NAMALWA (cell line): ENCODE measurements around the gene ARHGAP26.
"Not testable (repeated sequence)": the region's sequence is repeated elsewhere in the genome, so short reads cannot be mapped to it uniquely, and the experiment has no call there.

ENCODE experiments used
- DNase-seq: peaks from one replicate; pipeline ENCODE4 v3.0.0-alpha.2; 2015; ENCODE audit warnings: low spot score

The ARHGAP26 gene

DNA sequence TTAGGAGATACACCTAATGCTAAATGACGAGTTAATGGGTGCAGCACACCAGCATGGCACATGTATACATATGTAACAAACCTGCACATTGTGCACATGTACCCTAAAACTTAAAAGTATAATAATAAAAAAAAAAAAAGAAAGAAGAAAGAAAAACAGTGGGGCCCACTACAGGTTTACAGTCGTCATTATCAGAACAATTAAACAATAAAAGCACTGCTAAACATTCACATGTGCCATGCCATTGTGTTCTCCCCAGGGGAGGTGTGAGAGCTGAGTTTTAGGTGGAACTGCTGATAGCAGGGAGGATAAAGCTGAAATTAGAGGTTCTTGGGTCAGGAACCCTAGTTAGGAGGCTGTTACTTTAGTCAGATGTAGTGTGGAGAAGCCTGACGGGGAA is 348.6 kb downstream of the ARHGAP26 start:
- DNase-seq: not testable (repeated sequence)

DNA sequence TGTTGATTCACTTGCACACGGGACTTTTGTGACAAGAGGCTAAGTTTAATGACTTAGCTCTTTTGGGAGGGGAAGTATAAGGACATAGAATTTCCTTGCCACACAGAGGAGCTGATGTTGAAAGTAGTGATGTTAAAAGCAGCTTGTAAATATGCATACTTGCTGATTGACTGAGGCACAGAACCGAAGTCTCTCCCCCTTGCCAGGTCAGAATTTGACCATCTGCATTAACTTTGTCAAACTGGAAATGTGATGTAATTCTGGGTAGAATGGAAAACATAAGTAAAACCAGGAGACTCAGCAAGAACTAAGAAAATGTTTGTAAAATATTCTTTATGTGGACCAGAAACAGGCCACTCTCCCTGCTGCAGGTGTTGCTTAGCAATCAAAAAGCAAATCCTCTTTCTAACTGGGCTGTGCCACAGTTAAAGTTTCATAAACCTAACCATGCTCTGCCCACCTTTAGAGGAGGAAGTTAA is 349.2 kb downstream of the ARHGAP26 start:
- DNase-seq: no peak

DNA sequence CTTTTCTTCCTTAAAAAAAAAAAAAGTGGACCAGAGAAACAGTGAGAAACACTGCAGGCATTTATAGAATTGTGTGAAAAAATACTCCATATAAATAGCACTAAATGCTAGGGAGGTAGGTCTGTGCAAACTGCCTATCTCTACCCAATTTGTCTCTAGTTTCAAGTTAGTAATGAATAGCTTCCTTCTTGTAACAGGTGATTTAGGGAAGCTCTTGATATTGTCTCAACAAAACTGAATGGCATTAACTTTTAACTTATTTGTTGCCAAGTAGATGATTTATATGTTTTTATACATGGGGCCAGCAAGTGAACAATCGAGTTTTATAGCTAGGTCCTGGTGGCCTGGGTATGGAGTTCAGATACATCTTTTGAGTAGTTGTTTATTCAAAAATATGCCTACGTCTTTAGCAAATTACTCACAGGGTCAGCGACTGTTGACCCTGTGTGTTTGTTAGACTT is 349.7 kb downstream of the ARHGAP26 start:
- DNase-seq: no peak

- no peak for DNase-seq
Measured at GRCh38 chr5:143120460-143121134, 350.4 kb downstream of the ARHGAP26 start.

GRCh38 chr5:143121135-143121475 is 350.9 kb downstream of the ARHGAP26 start:
- DNase-seq: no peak

- no peak for DNase-seq
Measured at GRCh38 chr5:143124593-143124992, 354.4 kb downstream of the ARHGAP26 start.

DNA sequence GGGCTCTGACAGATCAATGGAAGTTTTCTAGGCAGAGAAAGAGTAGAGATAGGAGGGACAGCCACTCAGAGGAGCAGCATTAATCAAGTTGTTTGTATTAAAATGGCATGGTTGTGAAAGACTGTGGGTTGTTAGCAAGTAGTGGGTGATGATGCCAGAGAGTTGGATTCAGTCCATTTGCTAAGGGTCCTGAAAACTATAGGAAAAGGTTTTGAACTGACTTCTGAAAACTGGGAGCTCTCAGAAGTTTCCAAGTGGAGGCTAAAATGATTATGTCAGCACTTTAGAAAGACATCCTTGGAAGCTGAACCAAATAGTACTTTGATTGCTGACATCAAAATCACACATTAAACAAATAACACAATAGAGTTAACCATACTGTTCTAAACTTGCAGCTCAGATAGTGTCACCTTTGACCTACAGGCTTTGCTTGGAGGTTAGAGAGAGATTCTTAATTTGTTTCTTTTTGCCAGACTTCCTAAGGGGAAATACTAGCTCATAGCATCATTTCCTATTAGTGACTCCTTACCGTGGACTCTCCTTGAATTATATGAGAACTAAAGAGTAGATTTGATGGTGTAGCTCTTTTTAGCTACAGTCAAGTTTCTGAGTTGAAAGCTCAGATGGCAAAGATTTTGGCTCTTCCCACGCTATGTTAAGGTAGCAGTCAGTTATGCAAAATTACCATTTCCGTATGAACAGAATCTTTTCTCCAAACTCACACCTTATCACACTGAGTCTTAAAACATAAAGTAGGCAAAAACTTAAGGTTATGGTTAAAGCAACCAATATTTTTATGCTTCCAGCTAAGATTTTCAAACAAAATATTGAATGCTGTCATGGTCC is 356.2 kb downstream of the ARHGAP26 start:
- no peak for DNase-seq

DNA sequence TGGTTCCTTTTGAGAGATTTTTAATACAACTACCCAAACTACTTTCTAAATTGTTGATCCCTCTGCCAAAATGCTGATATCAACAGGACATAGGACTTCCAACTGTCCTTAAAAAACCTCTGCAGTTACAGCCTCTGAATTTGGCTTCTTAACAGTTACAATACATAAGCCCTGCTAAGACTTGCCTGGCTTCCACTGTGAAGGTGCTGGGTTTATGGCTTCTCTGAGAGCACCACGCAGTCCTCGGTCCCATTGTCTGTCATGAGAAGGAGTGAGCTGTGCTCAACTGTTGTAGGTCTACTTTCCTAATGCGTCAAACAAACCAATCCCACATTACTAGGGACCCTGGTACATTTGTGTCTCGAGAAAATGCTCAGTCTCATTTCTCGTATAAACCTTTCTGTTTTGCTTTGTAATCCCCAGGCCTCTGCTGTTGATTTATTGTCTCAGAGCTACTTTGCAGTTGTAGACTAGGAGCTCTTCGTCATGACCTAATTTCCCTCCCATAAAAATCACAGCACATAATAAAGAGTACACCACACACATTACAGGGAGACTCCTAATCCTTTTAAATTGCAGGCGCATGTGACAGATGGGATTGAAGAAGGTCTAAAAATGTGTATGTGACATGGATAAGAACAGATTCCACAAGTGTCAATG is 358.4 kb downstream of the ARHGAP26 start:
- no peak for DNase-seq

DNA sequence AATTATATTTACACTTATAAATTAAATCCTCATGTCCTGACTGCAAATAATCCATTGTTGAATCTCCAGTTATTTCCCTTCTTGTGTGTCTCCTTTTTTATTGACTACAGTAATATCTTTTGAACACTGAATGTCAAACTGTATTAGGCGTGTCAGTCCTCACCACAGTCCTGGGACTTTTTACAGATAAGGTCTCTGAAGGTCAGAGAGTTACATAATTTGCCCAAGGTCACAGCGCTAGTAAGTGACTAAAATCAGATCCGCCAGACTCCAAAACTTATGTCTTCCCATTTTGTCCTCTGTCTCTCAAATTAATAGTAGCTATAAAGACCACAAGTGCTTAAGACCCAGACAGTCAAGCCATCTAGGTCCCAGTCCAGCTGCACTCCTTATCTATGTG is 359.0 kb downstream of the ARHGAP26 start:
- DNase-seq: no peak

DNA sequence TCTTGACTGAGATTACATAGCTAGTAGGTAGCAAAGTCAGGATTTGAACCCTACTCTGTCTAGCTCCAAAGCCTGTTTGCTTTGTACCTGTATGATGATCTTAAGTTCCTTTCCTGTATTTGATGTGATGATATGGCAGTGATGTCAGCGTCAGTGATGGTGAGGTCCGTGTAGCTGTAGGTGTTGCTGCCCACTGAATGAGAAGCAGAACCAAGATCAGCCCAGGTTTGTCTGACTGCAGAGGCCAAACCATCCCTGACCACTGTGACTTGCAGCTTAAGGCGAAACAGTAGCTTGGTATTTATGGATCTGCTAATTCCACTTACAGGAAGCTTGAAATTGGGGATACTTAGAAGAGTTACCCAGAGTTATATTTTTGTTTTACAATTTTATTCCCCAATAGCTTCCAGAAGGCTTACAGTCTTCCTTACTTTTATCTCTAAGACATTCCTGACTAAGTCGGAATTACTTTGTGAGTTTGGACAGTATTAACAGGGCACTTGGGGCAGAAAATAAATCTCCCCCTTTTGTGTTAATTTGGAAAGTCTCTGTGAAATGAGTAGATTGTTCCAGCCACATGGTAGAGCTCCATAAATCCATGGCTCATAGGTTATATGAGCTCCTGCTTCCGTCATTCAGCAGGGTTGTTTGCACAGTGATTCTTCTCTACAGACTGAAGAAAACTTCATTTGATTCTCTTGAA is 359.9 kb downstream of the ARHGAP26 start:
- DNase-seq: no peak

DNA sequence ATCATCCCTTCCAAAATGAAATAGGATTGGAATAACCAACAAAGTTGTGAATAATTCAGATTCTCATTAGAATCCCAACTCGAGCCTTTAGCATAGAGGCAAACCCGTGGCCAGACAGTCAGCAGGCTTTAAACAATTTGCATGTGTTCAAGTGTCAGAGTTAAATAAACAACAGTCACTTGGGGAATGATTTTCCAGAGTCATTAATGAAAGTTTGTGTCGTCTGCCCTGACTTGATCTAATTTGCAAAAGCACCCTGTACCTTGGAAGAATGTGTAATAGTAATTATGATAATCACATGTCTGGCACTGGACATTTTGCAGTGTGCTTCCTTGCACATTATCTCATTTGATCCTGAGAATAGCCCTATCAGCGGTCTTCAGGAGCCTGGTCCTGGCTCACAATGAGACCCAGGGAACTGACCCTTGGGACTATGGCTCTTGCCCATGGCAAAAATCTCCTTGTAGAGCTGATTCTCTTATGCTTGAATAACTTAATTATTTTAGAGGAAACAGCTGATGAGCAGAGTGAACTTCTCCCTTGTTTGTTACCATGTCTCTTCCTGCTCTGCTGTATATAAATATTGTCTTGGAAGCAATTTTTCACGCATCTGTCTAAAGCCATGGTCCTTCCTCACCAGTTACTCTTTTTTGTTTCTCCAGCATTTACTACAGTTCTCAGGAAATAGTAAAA is 360.6 kb downstream of the ARHGAP26 start:
- DNase-seq: no peak

- no peak for DNase-seq
Measured at GRCh38 chr5:143131972-143132371, 361.8 kb downstream of the ARHGAP26 start.

GRCh38 chr5:143132739-143133138 is 362.6 kb downstream of the ARHGAP26 start:
- no peak for DNase-seq

GRCh38 chr5:143133721-143134120 is 363.5 kb downstream of the ARHGAP26 start:
- DNase-seq: no peak

GRCh38 chr5:143134269-143134668 is 364.1 kb downstream of the ARHGAP26 start:
- DNase-seq: no peak

GRCh38 chr5:143134900-143135299 is 364.7 kb downstream of the ARHGAP26 start:
- DNase-seq: no peak

DNA sequence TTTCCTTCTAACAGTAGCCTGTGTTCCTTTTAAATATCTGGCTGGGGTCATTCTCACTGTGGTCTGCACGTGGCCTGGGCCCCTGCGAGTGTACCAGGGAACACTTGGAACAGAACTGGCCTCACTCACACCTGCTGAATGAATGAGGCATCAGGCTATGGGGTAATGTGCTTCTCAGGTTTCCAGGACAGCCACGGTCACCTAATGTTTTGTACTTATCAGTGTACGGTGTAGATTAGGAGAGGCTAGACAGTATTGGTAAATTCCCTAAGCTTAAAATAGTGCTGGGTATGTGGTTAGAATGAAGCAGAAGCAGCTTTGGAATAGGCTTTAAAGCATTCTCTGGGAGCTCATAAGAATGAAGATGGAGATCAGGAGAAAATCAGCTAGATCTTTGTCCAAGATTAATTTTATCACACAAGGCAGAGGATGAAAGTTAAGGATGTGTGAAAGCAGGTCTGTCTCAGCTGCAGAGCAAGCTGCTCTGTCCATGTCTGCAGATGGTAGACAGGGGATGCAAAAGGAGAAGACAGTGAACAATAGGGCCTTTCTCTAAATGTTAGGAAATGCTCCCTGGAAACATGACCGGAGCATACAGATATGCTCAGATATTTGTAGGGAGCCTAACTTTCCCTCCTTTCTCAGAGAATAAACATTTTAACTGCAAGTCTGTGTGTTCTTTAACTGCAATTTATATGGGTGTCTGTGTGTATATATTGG is 365.8 kb downstream of the ARHGAP26 start:
- DNase-seq: no peak

- no peak for DNase-seq
Measured at GRCh38 chr5:143138839-143139238, 368.7 kb downstream of the ARHGAP26 start.

GRCh38 chr5:143139585-143139984 is 369.4 kb downstream of the ARHGAP26 start:
- no peak for DNase-seq

- no peak for DNase-seq
Measured at GRCh38 chr5:143140492-143141203, 370.5 kb downstream of the ARHGAP26 start.
